Measurements from ENCODE around the gene GPS2. TPM values are rescaled to one million over a fixed set of nuclear protein-coding genes. Genes with fewer than 3 reads are reported as not detected.

The GPS2 gene
- polyA plus RNA-seq, 3 donors = 95.6 to 101 (median 97.4) TPM

GRCh38 chr17:7327056-7327455 is 11.9 kb upstream of the GPS2 start:
- DNase-seq (ENCODE audit: extremely low read depth in 1 of 11, low read depth in 9 of 11, low spot score in 4 of 11) = no peak

- DNase-seq (ENCODE audit: extremely low read depth in 1 of 11, low read depth in 9 of 11, low spot score in 4 of 11) = no peak
Observed at GRCh38 chr17:7326186-7326585, 11.0 kb upstream of the GPS2 start.

- no peak for DNase-seq (ENCODE audit: extremely low read depth in 1 of 11, low read depth in 9 of 11, low spot score in 4 of 11)
Observed at GRCh38 chr17:7325031-7325528, 9.9 kb upstream of the GPS2 start.

GRCh38 chr17:7324438-7324779 is 9.2 kb upstream of the GPS2 start:
- no peak for DNase-seq (ENCODE audit: extremely low read depth in 1 of 11, low read depth in 9 of 11, low spot score in 4 of 11)

GRCh38 chr17:7323731-7324437 is 8.7 kb upstream of the GPS2 start:
- no peak for DNase-seq (ENCODE audit: extremely low read depth in 1 of 11, low read depth in 9 of 11, low spot score in 4 of 11)

- DNase-seq (ENCODE audit: extremely low read depth in 1 of 11, low read depth in 9 of 11, low spot score in 4 of 11) = no peak
Observed at GRCh38 chr17:7322520-7323194, 7.5 kb upstream of the GPS2 start.

- DNase-seq (ENCODE audit: extremely low read depth in 1 of 11, low read depth in 9 of 11, low spot score in 4 of 11) = no peak
Observed at GRCh38 chr17:7321466-7321865, 6.3 kb upstream of the GPS2 start.

GRCh38 chr17:7318121-7318860 is 3.1 kb upstream of the GPS2 start:
- DNase-seq (ENCODE audit: extremely low read depth in 1 of 11, low read depth in 9 of 11, low spot score in 4 of 11) = no peak

GRCh38 chr17:7317161-7317803 is 2.1 kb upstream of the GPS2 start:
- DNase-seq (ENCODE audit: extremely low read depth in 1 of 11, low read depth in 9 of 11, low spot score in 4 of 11) = no peak

- DNase-seq (ENCODE audit: extremely low read depth in 1 of 11, low read depth in 9 of 11, low spot score in 4 of 11) = no peak
Observed at GRCh38 chr17:7315570-7316235, 543 bp upstream of the GPS2 start.

GRCh38 chr17:7313890-7314718 is 1.1 kb downstream of the GPS2 start:
- DNase-seq (ENCODE audit: extremely low read depth in 1 of 11, low read depth in 9 of 11, low spot score in 4 of 11) = no peak

GRCh38 chr17:7313088-7313889 is 1.9 kb downstream of the GPS2 start:
- DNase-seq (ENCODE audit: extremely low read depth in 1 of 11, low read depth in 9 of 11, low spot score in 4 of 11) = no peak

- no peak for DNase-seq (ENCODE audit: extremely low read depth in 1 of 11, low read depth in 9 of 11, low spot score in 4 of 11)
Observed at GRCh38 chr17:7312432-7313087, 2.6 kb downstream of the GPS2 start.

GRCh38 chr17:7311110-7311705 is 4.0 kb downstream of the GPS2 start:
- no peak for DNase-seq (ENCODE audit: extremely low read depth in 1 of 11, low read depth in 9 of 11, low spot score in 4 of 11)

- no peak for DNase-seq (ENCODE audit: extremely low read depth in 1 of 11, low read depth in 9 of 11, low spot score in 4 of 11)
Observed at GRCh38 chr17:7309628-7310027, 5.5 kb downstream of the GPS2 start.

- DNase-seq (ENCODE audit: extremely low read depth in 1 of 11, low read depth in 9 of 11, low spot score in 4 of 11) = peak in 3 of 11 donors; percentile 58 to 69 (median 67)
Observed at GRCh38 chr17:7308625-7309433, 6.3 kb downstream of the GPS2 start.

Data from renal cortex interstitium (tissue), 11 donors.